Loucy (cell line): ENCODE results near the gene NGEF.

Experiments used
- H2AFZ ChIP-seq: fragments of 200-600 bp; sonication (generic); 2 replicates; pipeline ENCODE4 v1.6.0; 2016; ENCODE audit warnings: antibody characterized with exemption, mild to moderate bottlenecking, low read length, moderate library complexity
- H3F3A ChIP-seq: fragments of 200-600 bp; 2 replicates; pipeline ENCODE4 v1.6.0; 2016; ENCODE audit warnings: antibody characterized with exemption, low read depth, mild to moderate bottlenecking
- H3K27me3 ChIP-seq: fragments of 200-600 bp; sonication (generic); 2 replicates; pipeline ENCODE4 v1.6.1; 2014; ENCODE audit warnings: low read length, mild to moderate bottlenecking; ENCODE audit not compliant: insufficient read depth, poor library complexity, severe bottlenecking
- H3K36me3 ChIP-seq: fragments of 200-600 bp; sonication (generic); 2 replicates; pipeline ENCODE4 v1.6.1; 2016; ENCODE audit warnings: low read length; ENCODE audit not compliant: insufficient read depth
- H3K4me1 ChIP-seq: fragments of 200-600 bp; sonication (generic); 2 replicates; pipeline ENCODE4 v1.5.1; 2014; ENCODE audit warnings: low read length, mild to moderate bottlenecking; ENCODE audit not compliant: insufficient read depth, poor library complexity, severe bottlenecking
- H3K4me2 ChIP-seq: fragments of 200-600 bp; sonication (generic); 2 replicates; pipeline ENCODE4 v1.6.0; 2014; ENCODE audit warnings: antibody characterized with exemption, low read length, low read depth, mild to moderate bottlenecking; ENCODE audit not compliant: poor library complexity, severe bottlenecking
- H3K4me3 ChIP-seq: fragments of 200-600 bp; sonication (generic); 2 replicates; pipeline ENCODE4 v1.5.1; 2014; ENCODE audit warnings: low read length, mild to moderate bottlenecking, mixed read lengths; ENCODE audit not compliant: poor library complexity, severe bottlenecking
- H3K79me2 ChIP-seq: fragments of 200-600 bp; sonication (generic); 2 replicates; pipeline ENCODE4 v1.6.1; 2014; ENCODE audit warnings: low read length; ENCODE audit not compliant: insufficient read depth
- H3K9ac ChIP-seq: fragments of 200-600 bp; sonication (generic); 2 replicates; pipeline ENCODE4 v1.6.0; 2014; ENCODE audit warnings: mild to moderate bottlenecking, low read depth, low read length, moderate library complexity; ENCODE audit not compliant: poor library complexity, severe bottlenecking
- H3K9me2 ChIP-seq: fragments of 200-600 bp; sonication (generic); replicated peaks from 2 replicates; pipeline ENCODE4 v1.6.1; 2016; ENCODE audit warnings: low read depth, low read length, mixed read lengths
- H3K9me3 ChIP-seq: fragments of 200-600 bp; sonication (generic); 2 replicates; pipeline ENCODE4 v1.6.1; 2014; ENCODE audit warnings: mild to moderate bottlenecking, antibody characterized with exemption, low read length, low read depth; ENCODE audit not compliant: insufficient read depth
- H4K20me1 ChIP-seq: fragments of 200-600 bp; sonication (generic); 2 replicates; pipeline ENCODE4 v1.6.0; 2014; ENCODE audit warnings: antibody characterized with exemption, low read length, mild to moderate bottlenecking; ENCODE audit not compliant: insufficient read depth, poor library complexity, severe bottlenecking
- CTCF ChIP-seq: fragments of 200-600 bp; sonication (generic); conservative IDR thresholded peaks from 2 replicates; pipeline ENCODE4 v1.5.1; 2014; ENCODE audit warnings: mild to moderate bottlenecking, antibody characterized with exemption, low read length
- EZH2phosphoT487 ChIP-seq: fragments of 200-600 bp; IDR thresholded peaks from 2 replicates; pipeline ENCODE4 v1.6.1; 2018; ENCODE audit warnings: antibody characterized with exemption, mild to moderate bottlenecking, moderate library complexity, borderline replicate concordance

NGEF gene

GRCh38 chr2:233011702-233012131 lies 1.3 kb downstream of the NGEF start:
- Histone ChIP-seq H3K4me1 (no peaks in the 10 kb centered on the region), H3K4me3 (no peak overlapping the region), H3K36me3 (no peaks in the 10 kb centered on the region), H4K20me1 (no peaks in the 10 kb centered on the region), H3K9me2 (no peaks in the 10 kb centered on the region), H3K79me2 (no peaks in the 10 kb centered on the region), H2AFZ (no peak overlapping the region), H3K9ac (no peak overlapping the region), H3K4me2 (no peak overlapping the region), H3F3A (no peaks in the 10 kb centered on the region), H3K27me3 (no peaks in the 10 kb centered on the region), H3K9me3 (no peaks in the 10 kb centered on the region)
- TF ChIP-seq EZH2phosphoT487 (no peak), CTCF (no peak)

GRCh38 chr2:233011268-233011650 lies 1.8 kb downstream of the NGEF start:
- Histone ChIP-seq H3K36me3 (no peaks in the 10 kb centered on the region), H3K4me1 (no peaks in the 10 kb centered on the region), H3K9me2 (no peaks in the 10 kb centered on the region), H3K4me2 (no peak overlapping the region), H3F3A (no peaks in the 10 kb centered on the region), H3K79me2 (no peaks in the 10 kb centered on the region), H4K20me1 (no peaks in the 10 kb centered on the region), H3K27me3 (no peaks in the 10 kb centered on the region), H3K4me3 (no peak overlapping the region), H2AFZ (no peak overlapping the region), H3K9me3 (no peaks in the 10 kb centered on the region), H3K9ac (no peak overlapping the region)
- no peak for TF ChIP-seq CTCF
- TF ChIP-seq EZH2phosphoT487, result no peak

GRCh38 chr2:233010569-233011267 lies 2.3 kb downstream of the NGEF start:
- no peaks in the 10 kb centered on the region for H3K27me3 ChIP-seq

More at GRCh38 chr2:233010569-233011267, 2.3 kb downstream of the NGEF start:
- no peak overlapping the region for H2AFZ ChIP-seq
- H3K4me1 ChIP-seq, result no peaks in the 10 kb centered on the region
- H3K9me2 ChIP-seq, result no peaks in the 10 kb centered on the region
- H3K4me3 ChIP-seq, result no peak overlapping the region
- no peaks in the 10 kb centered on the region for H4K20me1 ChIP-seq
- H3K36me3 ChIP-seq, result no peaks in the 10 kb centered on the region
- H3K9ac ChIP-seq, result no peak overlapping the region
- H3F3A ChIP-seq, result no peaks in the 10 kb centered on the region
- TF ChIP-seq EZH2phosphoT487 (no peak), CTCF (no peak)
- H3K4me2 ChIP-seq, result no peak overlapping the region
- no peaks in the 10 kb centered on the region for H3K79me2 ChIP-seq
- H3K9me3 ChIP-seq, result no peaks in the 10 kb centered on the region
